ENCODE measurements around the gene THY1. TPM values are rescaled to one million over a fixed set of nuclear protein-coding genes. Genes with fewer than 3 reads are reported as not detected.
"Not testable (repeated sequence)": the region's sequence is repeated elsewhere in the genome, so short reads cannot be mapped to it uniquely, and the experiment has no call there.

The THY1 gene
- polyA plus RNA-seq, 1 donor (not counting 4 experiments of a cell fraction or from before 2014, with no cell fraction given) = 2.4 TPM

DNA sequence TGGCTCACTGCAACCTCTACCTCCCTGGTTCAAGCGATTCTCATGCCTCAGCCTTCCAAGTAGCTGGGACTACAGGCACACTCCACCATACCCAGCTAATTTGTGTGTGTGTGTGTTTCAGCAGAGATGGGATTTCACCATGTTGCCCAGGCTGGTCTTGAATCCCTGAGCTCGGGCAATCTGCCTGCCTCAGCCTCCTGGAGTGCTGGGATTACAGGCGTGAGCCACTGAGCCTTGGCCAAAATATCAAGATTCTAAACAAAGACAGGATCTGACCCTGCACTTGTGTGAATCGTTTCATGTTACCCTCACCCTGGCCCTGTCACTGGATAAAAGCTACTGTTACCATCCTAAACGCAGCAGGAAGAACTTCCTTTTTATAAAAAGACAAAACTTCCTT is 15.6 kb upstream of the THY1 start:
- no peak overlapping the region for H3K27ac ChIP-seq (ENCODE audit: control insufficient read depth, insufficient read depth, low read length)
- no peaks in the 10 kb centered on the region for H3K79me2 ChIP-seq (ENCODE audit: control insufficient read depth, insufficient read depth, low read length)
- no peaks in the 10 kb centered on the region for H3K9me3 ChIP-seq (ENCODE audit: control insufficient read depth, low read depth, low read length)
- dilution Hi-C loops (cut with MboI; ENCODE audit: extremely low pct_ligation_motif_present, low sequenced_read_pairs) = no loop called here
- no peaks in the 10 kb centered on the region for H3K27me3 ChIP-seq (ENCODE audit: control insufficient read depth, extremely low read depth, insufficient read depth, low read length)
- no peak for DNase-seq (ENCODE audit: low read depth, low spot score)
- no peaks in the 10 kb centered on the region for H4K20me1 ChIP-seq (ENCODE audit: control insufficient read depth, extremely low read depth, insufficient read depth, low read length)
- no peaks in the 10 kb centered on the region for H3K9me1 ChIP-seq (ENCODE audit: control insufficient read depth, extremely low read depth, insufficient read depth, low read length)
- peaks cover 3% of the 10 kb centered on the region for H3K4me1 ChIP-seq (ENCODE audit: control insufficient read depth, extremely low read depth, insufficient read depth, low read length)
- no peaks in the 10 kb centered on the region for H3K36me3 ChIP-seq (ENCODE audit: control insufficient read depth in 2 of 2, extremely low read depth in 1 of 2, insufficient read depth in 2 of 2, low read length in 2 of 2)
- H2AFZ ChIP-seq (ENCODE audit: control insufficient read depth, low read length) = no peak overlapping the region
- no peak for FAIRE-seq
- H3K9ac ChIP-seq (ENCODE audit: control insufficient read depth, extremely low read depth, insufficient read depth, low read length) = no peak overlapping the region
- TF ChIP-seq, protein P1, sequence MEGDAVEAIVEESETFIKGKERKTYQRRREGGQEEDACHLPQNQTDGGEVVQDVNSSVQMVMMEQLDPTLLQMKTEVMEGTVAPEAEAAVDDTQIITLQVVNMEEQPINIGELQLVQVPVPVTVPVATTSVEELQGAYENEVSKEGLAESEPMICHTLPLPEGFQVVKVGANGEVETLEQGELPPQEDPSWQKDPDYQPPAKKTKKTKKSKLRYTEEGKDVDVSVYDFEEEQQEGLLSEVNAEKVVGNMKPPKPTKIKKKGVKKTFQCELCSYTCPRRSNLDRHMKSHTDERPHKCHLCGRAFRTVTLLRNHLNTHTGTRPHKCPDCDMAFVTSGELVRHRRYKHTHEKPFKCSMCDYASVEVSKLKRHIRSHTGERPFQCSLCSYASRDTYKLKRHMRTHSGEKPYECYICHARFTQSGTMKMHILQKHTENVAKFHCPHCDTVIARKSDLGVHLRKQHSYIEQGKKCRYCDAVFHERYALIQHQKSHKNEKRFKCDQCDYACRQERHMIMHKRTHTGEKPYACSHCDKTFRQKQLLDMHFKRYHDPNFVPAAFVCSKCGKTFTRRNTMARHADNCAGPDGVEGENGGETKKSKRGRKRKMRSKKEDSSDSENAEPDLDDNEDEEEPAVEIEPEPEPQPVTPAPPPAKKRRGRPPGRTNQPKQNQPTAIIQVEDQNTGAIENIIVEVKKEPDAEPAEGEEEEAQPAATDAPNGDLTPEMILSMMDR (optimal IDR thresholded peaks at IDR 0.05 in 1 of 3, IDR thresholded peaks at IDR 0.05 in 1 of 3, conservative IDR thresholded peaks at IDR 0.05 in 1 of 3; ENCODE audit: extremely low read depth in 1 of 3, insufficient read depth in 2 of 3, low read length in 3 of 3) = no peak
- no peak for TF ChIP-seq EZH2 (IDR thresholded peaks at IDR 0.05; ENCODE audit: low read length)
- no peak overlapping the region for H3K4me2 ChIP-seq (ENCODE audit: control insufficient read depth, extremely low read depth, insufficient read depth, low read depth, low read length)
- no peak overlapping the region for H3K4me3 ChIP-seq (ENCODE audit: control insufficient read depth in 2 of 3, extremely low read depth in 1 of 3, insufficient read depth in 2 of 3, low read depth in 1 of 3, low read length in 3 of 3)

DNA sequence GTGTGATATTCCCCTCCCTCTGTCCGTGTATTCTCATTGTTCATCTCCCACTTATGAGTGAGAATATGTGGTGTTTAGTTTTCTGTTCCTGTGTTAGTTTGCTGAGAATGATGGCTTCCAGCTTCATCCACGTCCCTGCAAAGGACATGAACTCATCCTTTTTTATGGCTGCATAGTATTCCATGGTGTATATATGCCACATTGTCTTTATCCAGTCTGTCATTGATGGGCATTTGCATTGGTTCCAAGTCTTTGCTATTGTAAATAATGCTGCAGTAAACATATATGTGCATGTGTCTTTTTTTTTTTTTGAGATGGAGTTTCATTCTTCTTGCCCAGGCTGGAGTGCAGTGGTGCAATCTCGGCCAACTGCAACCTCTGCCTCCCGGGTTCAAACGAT is 14.5 kb upstream of the THY1 start:
- H3K9ac ChIP-seq (ENCODE audit: control insufficient read depth, extremely low read depth, insufficient read depth, low read length); FAIRE-seq; H3K9me1 ChIP-seq (ENCODE audit: control insufficient read depth, extremely low read depth, insufficient read depth, low read length); H3K27me3 ChIP-seq (ENCODE audit: control insufficient read depth, extremely low read depth, insufficient read depth, low read length); dilution Hi-C loops (cut with MboI; ENCODE audit: extremely low pct_ligation_motif_present, low sequenced_read_pairs); H3K79me2 ChIP-seq (ENCODE audit: control insufficient read depth, insufficient read depth, low read length); DNase-seq (ENCODE audit: low read depth, low spot score); H3K27ac ChIP-seq (ENCODE audit: control insufficient read depth, insufficient read depth, low read length); H2AFZ ChIP-seq (ENCODE audit: control insufficient read depth, low read length); H3K4me2 ChIP-seq (ENCODE audit: control insufficient read depth, extremely low read depth, insufficient read depth, low read depth, low read length); H3K4me3 ChIP-seq (ENCODE audit: control insufficient read depth in 2 of 3, extremely low read depth in 1 of 3, insufficient read depth in 2 of 3, low read depth in 1 of 3, low read length in 3 of 3); H4K20me1 ChIP-seq (ENCODE audit: control insufficient read depth, extremely low read depth, insufficient read depth, low read length); H3K9me3 ChIP-seq (ENCODE audit: control insufficient read depth, low read depth, low read length); H3K36me3 ChIP-seq (ENCODE audit: control insufficient read depth in 2 of 2, extremely low read depth in 1 of 2, insufficient read depth in 2 of 2, low read length in 2 of 2): not testable (repeated sequence)
- peaks cover 14% of the 10 kb centered on the region for H3K4me1 ChIP-seq (ENCODE audit: control insufficient read depth, extremely low read depth, insufficient read depth, low read length)

DNA sequence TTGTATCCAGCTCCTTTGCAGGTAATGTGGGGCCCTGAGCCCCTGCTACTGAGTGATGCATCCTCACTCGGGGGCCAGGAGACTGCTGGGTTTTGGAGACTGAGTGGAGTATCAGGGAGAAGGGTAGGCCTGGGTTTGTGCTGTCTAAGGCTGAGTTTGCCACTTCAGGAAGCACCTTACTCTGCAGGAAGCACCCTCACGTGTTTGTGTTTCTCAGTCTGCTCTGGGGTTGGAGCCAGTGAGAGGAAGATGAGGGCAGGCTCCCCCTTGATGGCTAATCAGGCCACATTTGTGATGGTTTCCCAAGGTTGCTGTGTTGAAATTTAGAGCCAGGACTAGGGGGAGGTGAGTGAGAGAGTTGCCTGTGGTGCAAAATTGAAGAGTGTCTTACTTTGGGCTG is 13.7 kb upstream of the THY1 start:
- DNase-seq (ENCODE audit: low read depth, low spot score) (no peak), FAIRE-seq (no peak)
- H3K79me2 ChIP-seq (ENCODE audit: control insufficient read depth, insufficient read depth, low read length) = no peaks in the 10 kb centered on the region
- no peak overlapping the region for H3K9ac ChIP-seq (ENCODE audit: control insufficient read depth, extremely low read depth, insufficient read depth, low read length)
- no peak overlapping the region for H2AFZ ChIP-seq (ENCODE audit: control insufficient read depth, low read length)
- H3K27ac ChIP-seq (ENCODE audit: control insufficient read depth, insufficient read depth, low read length) = no peak overlapping the region
- H3K4me3 ChIP-seq (ENCODE audit: control insufficient read depth in 2 of 3, extremely low read depth in 1 of 3, insufficient read depth in 2 of 3, low read depth in 1 of 3, low read length in 3 of 3) = no peak overlapping the region
- dilution Hi-C loops (cut with MboI; ENCODE audit: extremely low pct_ligation_motif_present, low sequenced_read_pairs) = no loop called here
- no peak overlapping the region for H3K4me2 ChIP-seq (ENCODE audit: control insufficient read depth, extremely low read depth, insufficient read depth, low read depth, low read length)
- no peaks in the 10 kb centered on the region for H3K9me3 ChIP-seq (ENCODE audit: control insufficient read depth, low read depth, low read length)
- H4K20me1 ChIP-seq (ENCODE audit: control insufficient read depth, extremely low read depth, insufficient read depth, low read length) = no peaks in the 10 kb centered on the region
- H3K9me1 ChIP-seq (ENCODE audit: control insufficient read depth, extremely low read depth, insufficient read depth, low read length) = peaks cover 3% of the 10 kb centered on the region
- H3K27me3 ChIP-seq (ENCODE audit: control insufficient read depth, extremely low read depth, insufficient read depth, low read length) = no peaks in the 10 kb centered on the region
- no peaks in the 10 kb centered on the region for H3K36me3 ChIP-seq (ENCODE audit: control insufficient read depth in 2 of 2, extremely low read depth in 1 of 2, insufficient read depth in 2 of 2, low read length in 2 of 2)
- peaks cover 18% of the 10 kb centered on the region for H3K4me1 ChIP-seq (ENCODE audit: control insufficient read depth, extremely low read depth, insufficient read depth, low read length)
- TF ChIP-seq, protein P1 (optimal IDR thresholded peaks at IDR 0.05 in 1 of 3, IDR thresholded peaks at IDR 0.05 in 1 of 3, conservative IDR thresholded peaks at IDR 0.05 in 1 of 3; ENCODE audit: extremely low read depth in 1 of 3, insufficient read depth in 2 of 3, low read length in 3 of 3) = no peak
- no peak for TF ChIP-seq EZH2 (IDR thresholded peaks at IDR 0.05; ENCODE audit: low read length)

All from keratinocyte (primary cell).